Prostate gland (tissue), 2 donors: ENCODE results near the gene ARV1.

Experiments
- CTCF ChIP-seq, 4 experiments: fragments of 200-600 bp in 2 of 4; fragments of 450-650 bp in 2 of 4; sonication (generic) in 2 of 4; IDR thresholded peaks; 1 replicate in 3 of 4; 2 replicates in 1 of 4; pipeline ENCODE4 v1.5.1; 2016 to 2019; ENCODE audit warnings: antibody characterized with exemption in 4 of 4, mild to moderate bottlenecking in 2 of 4, moderate library complexity in 2 of 4
- POLR2A ChIP-seq: fragments of 450-650 bp; IDR thresholded peaks from one replicate; pipeline ENCODE4 v1.6.1; 2016; ENCODE audit warnings: antibody characterized with exemption, mild to moderate bottlenecking

DNA sequence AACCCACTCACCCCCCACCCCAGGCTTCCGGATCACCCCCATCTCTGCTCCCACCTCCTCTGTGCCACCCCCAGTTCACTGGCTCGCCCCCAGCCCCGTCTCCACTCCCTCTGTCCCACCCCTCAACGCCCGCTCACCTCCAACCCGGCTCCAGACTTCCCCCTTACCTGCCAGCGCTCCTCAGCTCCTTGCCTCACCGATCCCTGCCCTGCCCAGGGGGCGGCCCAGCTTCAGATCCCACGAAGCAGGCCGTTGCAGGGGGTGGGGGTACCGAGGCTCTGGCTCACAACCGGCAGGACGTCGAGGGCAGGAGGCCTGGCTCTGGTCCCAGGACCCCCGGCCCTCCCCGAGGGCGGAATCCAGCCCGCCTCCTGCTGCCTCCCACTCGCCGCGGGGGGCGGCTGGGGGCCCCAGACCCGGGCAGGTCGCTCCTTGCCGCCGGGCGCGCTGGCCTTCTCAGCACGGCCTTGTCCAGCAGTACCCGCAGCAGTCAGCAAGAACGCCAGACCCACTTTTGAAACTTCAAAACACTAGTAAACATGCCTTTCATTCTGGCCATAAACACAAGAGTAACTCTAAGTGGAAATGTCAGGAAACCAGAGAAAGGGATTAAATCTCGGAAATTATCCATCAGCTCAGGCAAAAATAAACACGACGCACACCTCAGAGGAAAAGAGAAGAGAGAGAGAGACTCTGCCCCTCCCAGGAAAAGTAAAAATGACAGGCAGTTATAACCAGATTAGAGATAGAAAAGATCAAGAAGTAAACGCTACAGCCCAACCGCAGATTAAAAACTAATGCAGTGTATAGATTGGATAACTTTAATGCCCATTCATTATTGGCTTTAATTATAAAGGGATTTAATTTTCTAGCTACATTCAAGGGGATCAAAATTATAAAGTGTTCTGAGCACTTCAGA lies 62.2 kb downstream of the ARV1 start:
- TF ChIP-seq CTCF (IDR thresholded peaks at IDR 0.05) (no peak), POLR2A (no peak)
